Lower lobe of right lung (tissue), 2 donors: ENCODE measurements around the gene RAPGEF2. TPM values are rescaled to one million over a fixed set of nuclear protein-coding genes. Genes with fewer than 3 reads are reported as not detected.

Source experiments
- ATAC-seq, 2 donors: fragments of 200-7000 bp; cut with Tn5 transposase; one replicate each; pipeline ENCODE4 v1.9.1; 2020 to 2022; ENCODE audit warnings: mild to moderate bottlenecking in 2 of 2, moderate library complexity in 2 of 2
- DNase-seq: peaks from one replicate; pipeline ENCODE4 v3.0.0-alpha.2; 2020
- H3K27ac ChIP-seq: fragments of 200-600 bp; one replicate; pipeline ENCODE4 v1.8.0; 2022
- H3K27me3 ChIP-seq: fragments of 200-600 bp; one replicate; pipeline ENCODE4 v1.8.0; 2022; ENCODE audit warnings: low read depth
- H3K36me3 ChIP-seq: fragments of 200-600 bp; one replicate; pipeline ENCODE4 v1.8.0; 2022; ENCODE audit warnings: mild to moderate bottlenecking
- H3K4me1 ChIP-seq: fragments of 200-600 bp; one replicate; pipeline ENCODE4 v1.8.0; 2022
- H3K4me3 ChIP-seq: fragments of 200-600 bp; one replicate; pipeline ENCODE4 v1.8.0; 2022; ENCODE audit warnings: mild to moderate bottlenecking
- H3K9me3 ChIP-seq: fragments of 200-600 bp; one replicate; pipeline ENCODE4 v1.8.0; 2022
- CTCF ChIP-seq: fragments of 200-600 bp; IDR thresholded peaks from one replicate; pipeline ENCODE4 v1.8.0; 2022; ENCODE audit warnings: antibody characterized with exemption, mild to moderate bottlenecking
- intact Hi-C: fragments of 100-400 bp; cut with DNase I; formaldehyde crosslinking; loops from one replicate; pipeline ENCODE4 v1.11.0; 2022
- total RNA-seq: library from RNA; stranded (reverse); fragmentation: NEBNext Ultra II Directional; extraction: Animal tissue kit (Norgen Biotek cat#: 25700); gene quantifications from one replicate; pipeline ENCODE4 v1.2.1, GENCODE V29; 2021
- donor health status: DM: no; HTN: yes; CAD: no; lungs with severe emphysema.

The RAPGEF2 gene
- total RNA-seq, 1 donor from 2014 or later, result 66.4 TPM

GRCh38 chr4:159146488-159146887 is 43.6 kb downstream of the RAPGEF2 start:
- intact Hi-C loops, result no loop called here

DNA sequence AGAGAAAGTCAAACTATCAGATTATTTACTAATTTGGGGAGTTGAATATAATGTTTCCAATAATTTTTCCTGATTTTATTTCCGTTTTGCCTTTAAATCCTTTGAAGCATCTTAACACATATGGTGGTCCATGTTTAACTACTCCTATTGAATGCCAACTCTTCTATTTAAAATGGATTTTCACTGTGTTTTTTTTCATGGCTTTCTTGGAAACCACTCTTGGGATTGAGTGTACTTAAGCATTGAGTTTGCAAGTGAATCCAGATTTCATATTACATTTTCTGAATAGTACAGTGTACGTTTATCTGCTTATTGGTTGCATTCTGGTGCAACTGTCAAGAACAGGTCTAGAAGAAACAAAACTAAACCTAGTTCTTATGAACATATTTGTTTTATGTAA is 45.6 kb downstream of the RAPGEF2 start:
- no peak for TF ChIP-seq CTCF
- no peak overlapping the region for H3K27ac ChIP-seq
- H3K4me1 ChIP-seq, result peaks cover 32% of the 10 kb centered on the region
- no peak overlapping the region for H3K4me3 ChIP-seq
- intact Hi-C loops, result no loop called here
- DNase-seq (no peak), ATAC-seq (no peak)
- no peaks in the 10 kb centered on the region for H3K9me3 ChIP-seq
- no peaks in the 10 kb centered on the region for H3K36me3 ChIP-seq
- no peaks in the 10 kb centered on the region for H3K27me3 ChIP-seq

More at GRCh38 chr4:159146488-159146887, 43.6 kb downstream of the RAPGEF2 start:
- no peaks in the 10 kb centered on the region for H3K36me3 ChIP-seq
- peaks cover 37% of the 10 kb centered on the region for H3K4me1 ChIP-seq
- no peak overlapping the region for H3K27ac ChIP-seq
- no peak overlapping the region for H3K4me3 ChIP-seq
- no peaks in the 10 kb centered on the region for H3K9me3 ChIP-seq
- ATAC-seq (no peak), DNase-seq (no peak)
- TF ChIP-seq CTCF, result no peak
- no peaks in the 10 kb centered on the region for H3K27me3 ChIP-seq

DNA sequence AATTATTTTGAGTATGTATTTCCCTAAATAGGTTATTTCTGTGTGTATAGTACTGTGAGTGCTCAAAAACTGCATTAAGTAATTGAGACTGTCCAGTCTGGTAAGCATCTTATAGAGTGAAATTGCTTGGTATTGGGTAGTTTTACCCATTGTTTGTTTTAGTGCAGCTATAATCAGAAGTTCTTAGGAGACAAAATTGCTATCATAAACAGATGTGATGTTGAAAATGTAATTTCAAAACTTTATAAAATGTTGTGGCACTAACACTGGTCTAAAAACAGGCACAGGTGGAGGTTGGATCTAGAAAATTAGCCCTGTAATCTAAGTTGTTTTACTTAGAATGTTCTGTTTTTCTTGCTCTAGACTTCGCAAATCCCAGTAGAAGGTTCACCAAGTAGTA is 46.8 kb downstream of the RAPGEF2 start:
- ATAC-seq (no peak), DNase-seq (no peak)
- Histone ChIP-seq H3K36me3 (no peaks in the 10 kb centered on the region), H3K4me3 (no peak overlapping the region), H3K9me3 (no peaks in the 10 kb centered on the region), H3K4me1 (peaks cover 35% of the 10 kb centered on the region), H3K27me3 (no peaks in the 10 kb centered on the region), H3K27ac (no peak overlapping the region)
- TF ChIP-seq CTCF, result no peak
- intact Hi-C loops, result no loop called here

GRCh38 chr4:159150396-159150795 is 47.5 kb downstream of the RAPGEF2 start:
- no peaks in the 10 kb centered on the region for H3K9me3 ChIP-seq
- intact Hi-C loops, result no loop called here
- H3K27me3 ChIP-seq, result no peaks in the 10 kb centered on the region
- H3K27ac ChIP-seq, result no peak overlapping the region
- no peaks in the 10 kb centered on the region for H3K36me3 ChIP-seq
- DNase-seq (no peak), ATAC-seq (no peak)
- no peak overlapping the region for H3K4me3 ChIP-seq
- peaks cover 36% of the 10 kb centered on the region for H3K4me1 ChIP-seq
- TF ChIP-seq CTCF, result no peak

- intact Hi-C loops, result no loop called here
- TF ChIP-seq CTCF, result no peak
- ATAC-seq, result no peak
- H3K27me3 ChIP-seq, result no peaks in the 10 kb centered on the region
- H3K9me3 ChIP-seq, result no peaks in the 10 kb centered on the region
- no peak for DNase-seq
- H3K27ac ChIP-seq, result no peak overlapping the region
- H3K4me3 ChIP-seq, result no peak overlapping the region
- H3K4me1 ChIP-seq, result peaks cover 36% of the 10 kb centered on the region
- H3K36me3 ChIP-seq, result no peaks in the 10 kb centered on the region
These were observed 48.0 kb downstream of the RAPGEF2 start for GRCh38 chr4:159150821-159151390.
